HG02885 (cell line): ENCODE results near the gene TECPR1.

Experiments
- ATAC-seq: cut with Tn5 transposase; IDR thresholded peaks from one replicate; pipeline ENCODE4 v1.9.1; 2021; ENCODE audit warnings: mild to moderate bottlenecking; ENCODE audit not compliant: unreplicated experiment, poor library complexity

The TECPR1 gene

DNA sequence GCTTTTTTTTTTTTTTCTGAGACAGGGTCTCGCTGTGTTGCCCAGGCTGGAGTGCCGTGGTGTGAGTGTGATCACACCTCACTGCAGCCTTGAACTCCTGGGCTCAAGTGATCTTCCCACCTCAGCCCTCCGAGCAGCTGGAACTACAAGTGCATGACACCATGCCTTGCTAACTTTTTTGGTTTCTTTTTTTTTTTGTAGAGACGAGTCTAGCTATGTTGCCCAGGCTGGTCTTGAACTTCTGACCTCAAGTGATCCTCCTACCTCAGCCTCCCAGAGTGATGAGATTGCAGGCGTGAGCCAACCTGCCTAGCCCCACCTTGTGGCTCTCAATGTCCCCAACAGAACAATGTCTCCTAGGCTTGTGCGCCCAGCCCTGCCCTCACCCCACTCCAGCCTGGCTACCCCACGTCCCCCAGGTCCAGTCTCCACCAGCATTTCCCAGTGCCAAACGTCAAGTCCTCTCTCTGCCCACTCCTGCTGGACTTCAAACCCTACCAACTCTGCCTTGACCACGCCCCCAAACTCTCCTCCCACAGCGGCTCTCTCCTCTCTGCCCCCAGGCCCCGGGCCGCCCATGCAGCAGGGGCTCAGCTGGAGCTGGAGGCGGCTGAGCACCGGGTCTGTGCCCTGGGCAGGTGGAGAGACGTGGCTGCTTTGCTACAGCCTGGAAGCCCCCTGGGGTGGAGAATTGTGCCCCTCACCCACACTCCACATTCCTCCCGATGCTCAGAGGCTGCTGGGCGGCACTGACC, 21.9 kb downstream of the TECPR1 start:
- no peak for ATAC-seq

DNA sequence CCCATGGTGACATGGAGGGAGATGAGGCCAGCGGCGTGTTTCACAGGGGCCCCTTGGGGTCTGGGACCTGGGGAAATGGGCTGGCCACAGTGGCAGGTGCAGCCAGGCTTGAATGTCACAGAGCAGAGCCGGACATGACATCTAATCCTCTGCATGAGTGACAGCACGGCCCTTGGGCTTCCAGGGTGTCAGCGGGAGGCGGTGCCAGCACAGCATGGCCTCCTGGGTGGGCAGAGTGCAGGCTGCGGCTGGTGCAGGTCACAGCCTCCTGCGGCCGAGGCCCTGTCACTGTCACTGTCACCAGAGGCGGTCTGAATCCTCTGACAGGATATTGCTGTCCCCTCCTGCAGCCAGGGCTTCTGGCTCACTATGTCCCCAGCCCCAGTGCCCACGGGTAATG, 22.6 kb downstream of the TECPR1 start:
- ATAC-seq = no peak

DNA sequence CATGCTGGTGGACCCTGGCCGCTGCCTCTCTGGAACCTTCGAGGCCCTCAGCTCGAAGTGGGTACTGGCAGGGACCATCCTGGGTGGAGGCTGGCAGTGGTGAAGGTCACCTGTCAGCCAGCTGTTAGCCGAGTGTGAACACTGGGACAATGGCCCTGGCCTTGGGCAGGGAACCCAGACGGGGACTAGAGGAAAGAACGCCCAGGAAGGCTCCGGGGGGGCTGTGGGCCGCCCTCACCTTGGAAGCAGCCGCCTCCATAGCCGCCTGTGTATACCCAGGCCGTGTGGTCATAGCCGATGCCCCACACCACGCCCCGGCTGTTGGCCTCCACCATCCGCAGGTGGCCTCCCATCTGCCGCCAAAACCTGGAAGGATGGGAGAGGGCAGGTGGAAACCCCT, 23.2 kb downstream of the TECPR1 start:
- ATAC-seq = no peak

DNA sequence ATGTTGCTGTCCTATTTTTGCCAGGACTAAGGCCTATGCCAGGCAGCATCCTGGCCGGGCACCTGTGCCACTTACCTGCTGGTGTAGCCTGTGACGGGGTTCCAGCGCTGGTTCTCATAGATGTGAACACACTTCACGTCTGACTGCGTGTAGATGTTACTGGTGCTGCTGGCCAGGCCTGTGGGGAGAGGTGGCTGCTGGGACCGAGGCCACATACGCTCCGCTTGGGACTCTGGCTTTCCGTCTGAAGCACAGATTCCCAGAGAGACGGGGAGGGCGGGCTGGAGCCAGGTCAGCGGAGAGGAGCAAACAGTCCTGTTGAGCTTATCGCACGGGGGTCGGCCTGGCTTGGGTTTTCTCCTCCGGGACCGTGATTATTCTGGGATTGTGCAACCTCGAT, 24.1 kb downstream of the TECPR1 start:
- ATAC-seq = no peak

DNA sequence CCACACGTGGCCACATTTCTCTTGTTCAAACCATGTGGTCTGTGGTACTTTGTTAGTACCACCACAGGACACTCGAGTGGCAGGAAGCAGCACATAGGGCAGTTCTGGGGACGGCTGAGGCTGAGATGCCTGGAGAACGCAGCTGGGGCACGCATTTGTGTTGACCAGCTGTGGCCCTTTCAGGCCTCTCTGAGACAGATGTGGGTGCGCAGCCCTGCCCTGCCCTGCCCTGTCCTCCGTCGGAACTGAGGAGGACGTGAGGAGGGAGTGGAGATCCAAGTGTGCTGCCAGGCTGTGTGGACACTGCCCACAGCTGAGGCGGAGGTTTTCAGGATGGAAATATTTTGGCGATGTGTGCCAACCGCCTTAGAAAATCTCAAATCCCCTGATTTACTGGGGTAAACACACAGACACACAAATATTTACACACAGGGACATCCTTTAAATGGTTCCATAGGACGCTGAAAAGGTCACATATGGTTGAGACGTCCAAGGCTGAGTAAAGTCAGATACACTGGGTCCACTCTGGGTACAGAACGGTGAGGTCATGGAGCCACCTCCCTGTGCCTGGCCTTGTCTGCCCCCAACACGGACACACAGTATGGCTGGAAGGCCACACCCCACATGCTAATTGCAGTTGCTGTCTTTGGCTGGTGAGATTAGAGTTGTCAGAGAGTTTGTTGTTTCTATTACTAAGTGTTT, 26.0 kb downstream of the TECPR1 start:
- no peak for ATAC-seq

DNA sequence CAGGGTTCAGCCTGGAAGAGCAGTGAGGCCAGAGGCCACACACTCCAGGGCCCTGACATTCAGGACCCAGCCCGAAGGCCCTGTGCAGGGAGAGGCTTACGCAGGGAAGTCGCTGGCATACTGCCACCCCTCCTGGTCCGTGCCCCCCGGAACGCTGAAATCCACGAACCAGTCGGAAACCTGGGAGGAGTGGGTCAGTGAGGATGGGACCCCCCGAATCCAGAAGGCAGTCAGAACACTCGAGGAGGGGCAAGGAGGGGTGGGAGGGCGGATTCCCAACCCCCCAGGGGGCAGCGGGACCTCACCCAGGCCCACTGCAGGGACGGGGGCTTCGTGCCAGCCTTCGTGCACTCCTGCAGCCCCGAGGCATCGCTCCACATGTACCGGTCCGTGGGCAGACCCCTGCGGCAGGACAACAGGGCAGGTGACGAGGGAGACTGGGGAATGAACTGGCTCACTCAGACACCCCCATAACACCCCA, 27.3 kb downstream of the TECPR1 start:
- no peak for ATAC-seq

DNA sequence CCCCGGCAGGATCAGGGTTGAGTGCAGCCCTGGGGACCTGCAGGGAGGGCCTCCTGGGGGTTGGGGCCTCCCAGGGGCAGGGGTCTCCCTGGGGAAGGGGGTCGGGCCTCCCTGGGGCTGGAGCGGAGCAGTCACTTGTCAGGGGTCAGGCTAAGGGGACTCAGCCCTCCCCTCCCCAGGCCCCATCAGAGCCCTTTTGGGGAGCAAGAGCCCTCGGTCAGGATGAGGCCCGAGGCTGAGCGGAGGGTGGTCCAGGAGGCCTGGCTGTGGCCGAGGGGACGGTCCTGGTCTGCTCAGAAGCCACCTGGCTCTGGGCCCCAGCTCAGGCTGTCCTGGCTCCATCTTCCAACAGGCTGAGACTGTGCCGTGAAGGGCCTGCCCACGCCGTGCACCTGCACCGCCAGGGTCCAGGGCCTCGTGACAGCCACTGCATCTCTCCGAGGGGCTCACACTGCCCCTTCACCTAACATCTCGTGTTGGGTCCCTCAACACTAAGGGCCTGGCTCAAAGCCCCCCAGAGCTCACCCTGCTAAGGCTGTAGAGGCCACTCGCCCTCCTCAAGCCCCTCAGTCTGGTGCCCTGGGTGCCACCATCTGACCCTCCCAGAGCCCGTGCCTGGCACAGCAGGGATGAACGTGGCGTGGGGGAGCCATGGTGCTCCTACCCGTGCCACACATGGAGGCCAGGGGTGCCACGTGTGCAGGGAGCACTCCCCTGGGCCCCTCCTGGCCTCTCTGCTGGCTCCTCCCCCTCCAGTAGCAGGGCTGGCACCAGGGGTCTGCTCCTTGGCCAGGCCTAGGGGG, 27.9 kb downstream of the TECPR1 start:
- ATAC-seq = no peak

DNA sequence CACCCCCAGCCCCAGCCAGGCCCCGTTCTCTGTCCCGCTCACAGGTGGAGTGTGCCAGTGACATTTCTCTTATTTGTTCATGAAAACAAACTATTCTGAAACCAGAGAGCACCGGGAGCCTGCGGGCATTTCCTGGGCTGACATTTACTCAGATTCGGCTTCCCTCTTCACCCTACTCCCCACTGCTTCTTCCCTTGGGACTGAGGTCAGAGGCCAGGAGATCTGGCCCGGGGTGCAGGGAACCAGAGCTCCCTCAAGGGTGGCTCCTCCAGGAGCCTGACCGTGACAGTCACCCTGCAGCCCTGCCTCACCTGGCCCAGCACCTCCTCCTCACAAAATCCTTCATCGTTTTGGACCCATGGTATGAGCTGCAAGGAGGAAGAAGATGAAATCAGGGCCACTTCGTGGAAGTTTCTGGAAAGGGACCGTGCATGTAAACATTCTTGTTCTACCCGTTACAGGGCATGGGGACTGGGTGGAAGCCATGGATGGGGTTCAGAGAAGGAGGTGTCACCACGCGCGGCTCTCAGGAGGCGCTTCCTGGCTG, 28.6 kb downstream of the TECPR1 start:
- ATAC-seq = no peak

DNA sequence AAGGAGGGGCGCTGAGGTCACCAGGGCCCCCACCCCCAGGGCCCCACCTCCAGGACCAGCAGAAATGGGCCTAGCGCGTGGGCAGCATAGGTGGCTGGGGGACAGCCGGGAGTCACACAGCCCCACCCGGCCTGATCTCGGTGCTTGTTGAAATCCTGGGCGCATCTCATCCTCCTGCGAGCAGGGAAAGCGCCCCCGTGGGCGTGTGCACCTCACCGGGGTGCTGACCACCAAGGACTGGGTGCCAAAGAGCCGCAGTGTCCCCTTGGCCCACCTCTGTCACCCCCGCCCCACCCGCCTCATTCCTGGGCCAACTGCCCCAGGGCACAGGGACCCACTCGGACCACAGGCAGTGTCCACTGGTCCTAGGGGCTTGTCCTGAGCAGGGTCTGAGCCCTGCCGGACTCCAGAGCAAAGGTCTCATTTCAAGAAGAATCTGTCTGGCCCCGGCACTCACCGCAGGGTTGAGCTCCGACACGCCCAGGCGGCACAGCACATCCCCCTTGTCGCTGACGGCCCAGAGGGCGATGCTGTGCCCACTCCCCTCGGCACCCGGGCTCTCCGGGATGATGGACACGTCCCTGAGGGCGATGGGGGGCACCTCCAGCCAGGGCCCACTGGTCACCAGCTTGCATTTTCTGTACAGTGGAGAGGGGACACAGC, 29.4 kb downstream of the TECPR1 start:
- no peak for ATAC-seq

DNA sequence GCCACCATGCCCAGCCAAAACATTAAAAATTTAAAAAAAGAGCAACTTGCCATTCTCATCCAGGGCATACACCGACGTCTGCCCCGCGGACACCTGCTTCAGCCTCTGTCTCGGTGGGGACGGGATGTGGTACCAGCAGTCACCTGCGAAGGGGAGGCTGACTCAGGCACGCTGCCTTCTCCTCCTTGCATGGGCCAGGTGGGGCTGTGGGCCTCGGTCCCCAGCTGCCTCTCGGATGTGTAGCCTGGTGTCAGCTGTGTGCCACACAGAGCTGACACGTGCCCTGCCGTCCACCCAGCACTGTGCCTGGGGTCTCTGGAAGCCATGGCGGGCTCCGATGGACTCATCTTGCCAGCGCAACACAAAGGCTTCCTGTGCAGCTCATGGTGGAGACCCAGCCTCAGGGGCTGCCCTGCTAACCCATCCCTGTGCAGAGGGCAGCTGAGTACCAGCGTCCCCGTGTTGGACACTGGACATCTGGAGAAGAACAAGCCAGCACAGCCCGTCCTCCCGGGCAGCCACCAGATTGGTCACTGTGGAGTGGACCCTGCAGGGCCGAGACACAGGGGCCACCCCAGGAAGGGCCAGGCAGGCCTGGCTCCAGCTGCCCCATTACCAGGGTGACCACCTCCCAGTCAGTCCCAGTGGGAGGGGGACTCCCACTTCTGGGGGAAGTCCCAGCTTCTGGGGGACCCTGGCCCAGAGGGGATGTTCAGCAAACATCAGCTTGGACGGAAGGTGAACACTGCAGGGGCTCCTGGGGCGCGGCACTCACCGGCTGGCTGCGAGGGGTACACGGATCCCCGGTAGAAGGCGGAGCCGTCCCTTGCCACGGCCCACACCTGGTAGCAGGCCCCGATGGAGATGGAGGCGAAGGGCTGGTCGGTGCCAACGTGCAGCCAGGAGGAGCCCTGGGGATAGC, 30.2 kb downstream of the TECPR1 start:
- ATAC-seq = no peak

DNA sequence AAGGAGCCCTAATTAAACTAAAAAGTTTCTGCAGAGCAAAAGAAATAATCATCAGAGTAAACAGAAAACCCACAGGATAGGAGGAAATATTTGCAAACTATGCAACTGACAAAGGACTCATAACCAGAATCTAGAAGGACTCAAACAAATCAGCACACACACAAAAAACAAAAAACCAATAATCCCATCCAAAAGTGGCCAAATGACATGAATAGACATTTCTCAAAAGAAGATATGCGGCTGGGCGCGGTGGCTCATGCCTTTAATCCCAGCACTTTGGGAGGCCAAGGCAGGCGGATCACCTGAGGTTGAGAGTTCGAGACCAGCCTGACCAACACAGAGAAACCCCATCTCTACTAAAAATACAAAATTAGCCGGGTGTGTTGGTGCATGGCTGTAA, 32.6 kb downstream of the TECPR1 start:
- ATAC-seq = peak; percentile 40

DNA sequence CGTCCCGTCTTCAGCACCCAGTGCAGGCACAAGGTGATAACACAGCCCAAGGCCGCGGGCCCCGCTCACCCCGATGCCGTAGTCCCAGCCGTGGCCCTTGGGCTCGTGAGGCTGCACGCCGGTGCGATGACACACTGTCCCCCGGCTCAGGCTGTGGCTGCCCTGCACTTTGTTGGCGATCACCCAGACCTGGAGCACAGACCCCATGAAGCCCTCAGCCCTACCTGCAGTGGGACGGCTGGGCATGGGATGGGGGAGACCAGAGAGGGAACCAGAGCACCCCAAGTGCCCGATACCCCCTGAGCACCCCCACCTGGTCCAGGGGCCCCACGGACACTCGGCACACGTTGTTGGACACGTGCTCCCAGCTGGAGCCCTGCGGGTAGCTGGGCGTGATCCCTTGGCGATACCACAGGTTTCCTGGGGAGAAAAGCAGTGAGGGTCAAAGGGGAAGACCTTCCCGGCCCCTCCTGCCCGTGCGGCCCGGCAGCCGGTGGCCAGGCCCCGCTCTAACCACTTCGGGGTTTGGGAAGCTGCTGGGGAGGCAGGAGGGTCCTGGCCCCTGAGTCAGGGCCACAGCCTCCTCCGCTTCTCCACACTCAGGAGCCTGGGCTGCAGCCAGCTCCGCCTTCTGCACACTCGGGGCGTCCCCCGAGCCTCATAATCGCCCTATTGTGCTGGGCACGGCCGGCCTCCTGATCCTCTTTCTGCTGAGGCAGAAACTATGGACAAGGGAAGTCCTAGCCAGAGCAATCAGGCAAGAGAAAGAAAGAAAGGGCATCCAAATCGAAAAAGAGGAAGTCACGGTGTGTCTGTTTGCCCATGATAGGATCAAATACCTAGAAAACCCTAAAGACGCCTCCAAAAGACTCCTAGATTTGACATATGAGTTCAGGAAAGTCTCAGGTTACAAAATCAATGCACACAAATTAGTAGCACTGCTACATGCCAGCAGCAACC, 34.1 kb downstream of the TECPR1 start:
- no peak for ATAC-seq

DNA sequence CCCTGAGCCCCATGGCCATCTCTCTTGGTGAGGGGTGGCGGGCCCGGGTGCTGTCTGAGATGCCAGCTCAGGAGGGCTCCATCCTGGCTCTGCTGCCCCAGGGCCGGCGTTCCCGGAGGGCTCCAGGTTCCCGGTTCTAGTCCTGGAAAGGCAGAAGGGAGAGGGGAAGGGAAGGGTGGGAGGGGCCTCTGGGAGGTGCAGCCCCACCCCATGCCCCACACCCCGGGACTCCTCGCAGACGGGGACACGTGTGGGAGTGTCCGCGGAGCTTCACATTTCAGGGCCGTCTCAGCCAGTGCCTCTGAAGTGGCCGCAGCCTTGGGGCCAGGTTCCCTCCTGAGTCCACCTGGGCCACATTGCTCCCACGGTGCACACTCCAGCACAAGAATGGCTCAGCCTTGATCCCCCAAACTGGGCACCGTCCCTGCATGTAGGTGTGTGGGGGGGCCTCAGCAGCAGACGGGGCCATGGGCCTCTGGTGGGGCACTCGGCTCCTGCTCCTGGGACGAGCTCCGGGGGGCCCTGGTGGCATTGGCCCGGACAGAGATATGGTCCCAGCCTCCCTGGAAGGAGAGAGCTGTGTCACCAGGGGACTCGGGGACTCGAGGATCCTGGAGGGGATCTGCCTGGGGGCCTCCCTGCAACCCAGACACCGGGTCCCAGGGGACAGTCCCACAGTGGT, 35.0 kb downstream of the TECPR1 start:
- no peak for ATAC-seq

DNA sequence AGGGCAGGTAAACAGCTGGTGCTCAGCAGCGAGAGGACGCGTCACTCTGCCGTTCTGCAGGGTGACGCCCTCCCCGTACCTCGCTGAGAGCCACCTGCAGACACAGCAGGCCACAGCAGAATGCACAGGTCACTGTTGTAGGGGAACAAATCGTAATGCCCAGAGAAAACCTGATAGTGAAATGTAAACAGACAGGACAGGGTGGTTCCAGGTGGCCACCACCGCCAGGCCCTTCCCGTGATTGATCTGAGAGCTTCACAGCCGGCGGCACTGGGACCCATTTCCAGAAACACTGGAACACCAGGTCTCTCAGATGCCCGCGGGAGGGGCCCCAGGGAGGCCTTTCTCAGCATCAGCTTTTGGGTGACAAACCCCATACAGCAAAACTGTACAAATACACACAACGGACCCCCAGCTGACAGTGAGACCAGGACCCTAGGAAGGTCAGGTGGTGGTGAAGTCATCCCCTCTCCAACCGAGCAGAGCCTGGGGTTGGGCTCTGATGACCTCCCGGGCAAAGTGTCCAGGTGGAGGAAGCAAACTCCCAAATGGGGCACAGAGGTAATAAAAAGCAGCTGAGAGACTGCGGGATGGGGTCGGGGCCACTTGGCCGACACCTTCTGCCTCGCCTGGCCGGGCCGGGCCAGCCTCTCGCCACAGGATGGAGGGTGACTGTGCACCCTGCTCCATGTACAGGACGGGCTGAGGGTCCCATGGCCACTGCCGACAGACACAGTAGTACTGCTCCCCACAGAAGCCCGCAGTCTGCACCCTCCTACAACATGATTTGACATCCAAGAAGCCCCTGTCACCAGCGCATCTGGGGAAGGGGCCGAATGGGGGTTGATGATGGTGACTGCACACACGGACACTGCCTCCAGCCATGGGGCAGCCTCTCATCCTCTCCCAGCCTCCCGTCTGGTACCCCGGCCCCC, 36.2 kb downstream of the TECPR1 start:
- ATAC-seq = no peak

DNA sequence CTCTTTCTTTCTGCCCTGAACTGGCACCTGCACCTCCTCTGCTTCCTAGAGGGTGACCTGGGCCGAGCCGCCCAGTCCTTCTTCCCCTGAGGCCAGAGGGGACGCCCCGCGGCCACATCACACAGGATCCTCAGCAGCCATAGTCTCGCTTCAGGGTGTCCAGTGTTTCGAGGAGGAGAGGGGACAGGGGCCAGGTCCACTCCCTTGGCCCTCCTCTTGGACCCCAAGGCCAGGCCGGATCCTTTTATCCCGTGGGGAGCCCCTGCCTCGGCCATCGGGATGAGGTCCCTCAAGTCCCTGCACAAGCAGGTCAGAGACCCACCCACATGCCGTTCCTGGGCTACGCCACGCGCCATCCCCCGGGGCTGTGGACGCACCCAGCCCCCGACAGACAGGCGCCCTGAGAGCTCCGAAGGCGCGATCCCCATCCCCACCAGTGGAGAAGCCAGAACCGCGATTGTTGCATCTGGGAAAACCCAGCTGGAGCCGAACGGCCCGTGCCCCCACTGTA, 37.2 kb downstream of the TECPR1 start:
- ATAC-seq = no peak
